GM23338 (cell line): ENCODE measurements around the gene NME2. TPM values are rescaled to one million over a fixed set of nuclear protein-coding genes. Genes with fewer than 3 reads are reported as not detected.

Experiments used
- EZH2phosphoT487 ChIP-seq: fragments of 200-600 bp; sonication (generic); IDR thresholded peaks from one replicate; pipeline ENCODE4 v1.8.1; 2018; ENCODE audit warnings: antibody characterized with exemption; ENCODE audit not compliant: unreplicated experiment
- polyA plus RNA-seq: library from polyadenylated mRNA; unstranded; fragments of >200 nt; fragmentation: Nextera tagmentation; extraction: Ambion mirVana; gene quantifications from 2 replicates; pipeline ENCODE4 v1.2.1, GENCODE V29; 2016
- total RNA-seq: library from RNA; depleted of rRNA; stranded (reverse); fragments of >200 nt; shearing (Covaris generic); gene quantifications from 2 replicates; pipeline ENCODE4 v1.2.3, GENCODE V29; 2014; rRNA removed
- TF ChIP-seq, protein P1 (sequence below): IDR thresholded peaks from 2 replicates; pipeline ENCODE4 v1.6.1; 2016; ENCODE audit warnings: antibody characterized with exemption

NME2 gene
- total and polyA plus RNA-seq, 2 experiments from 2014 or later, result 667 to 939 TPM

GRCh38 chr17:51221322-51221721 is 55.1 kb downstream of the NME2 start (continued):
- TF ChIP-seq, protein P1, sequence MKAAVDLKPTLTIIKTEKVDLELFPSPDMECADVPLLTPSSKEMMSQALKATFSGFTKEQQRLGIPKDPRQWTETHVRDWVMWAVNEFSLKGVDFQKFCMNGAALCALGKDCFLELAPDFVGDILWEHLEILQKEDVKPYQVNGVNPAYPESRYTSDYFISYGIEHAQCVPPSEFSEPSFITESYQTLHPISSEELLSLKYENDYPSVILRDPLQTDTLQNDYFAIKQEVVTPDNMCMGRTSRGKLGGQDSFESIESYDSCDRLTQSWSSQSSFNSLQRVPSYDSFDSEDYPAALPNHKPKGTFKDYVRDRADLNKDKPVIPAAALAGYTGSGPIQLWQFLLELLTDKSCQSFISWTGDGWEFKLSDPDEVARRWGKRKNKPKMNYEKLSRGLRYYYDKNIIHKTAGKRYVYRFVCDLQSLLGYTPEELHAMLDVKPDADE, result no peak
- TF ChIP-seq EZH2phosphoT487, result no peak

Other genes with a start within 250 kb of the NME2 start
- gene SPAG9, start 45.5 kb upstream of the NME2 start, total RNA-seq, result 45.0 and 62.3 TPM in 2 replicates
- 13.7 and 15.1 TPM in 2 replicates for gene SPAG9, start 45.5 kb upstream of the NME2 start, polyA plus RNA-seq
- gene NME1, start 12.9 kb upstream of the NME2 start, total RNA-seq, result 159 and 185 TPM in 2 replicates
- gene NME1, start 12.9 kb upstream of the NME2 start, polyA plus RNA-seq, result 534 and 579 TPM in 2 replicates
- gene MBTD1, start 93.6 kb downstream of the NME2 start, total RNA-seq, result 62.0 and 63.9 TPM in 2 replicates
- gene MBTD1, start 93.6 kb downstream of the NME2 start, polyA plus RNA-seq, result 17.4 and 19.1 TPM in 2 replicates
- 79.4 and 92.8 TPM in 2 replicates for gene UTP18, start 94.1 kb downstream of the NME2 start, total RNA-seq
- 86.8 and 87.9 TPM in 2 replicates for gene UTP18, start 94.1 kb downstream of the NME2 start, polyA plus RNA-seq